Measurements from ENCODE around the gene MRPL49.
"Not testable (repeated sequence)": the region's sequence is repeated elsewhere in the genome, so short reads cannot be mapped to it uniquely, and the experiment has no call there.

MRPL49 gene

DNA sequence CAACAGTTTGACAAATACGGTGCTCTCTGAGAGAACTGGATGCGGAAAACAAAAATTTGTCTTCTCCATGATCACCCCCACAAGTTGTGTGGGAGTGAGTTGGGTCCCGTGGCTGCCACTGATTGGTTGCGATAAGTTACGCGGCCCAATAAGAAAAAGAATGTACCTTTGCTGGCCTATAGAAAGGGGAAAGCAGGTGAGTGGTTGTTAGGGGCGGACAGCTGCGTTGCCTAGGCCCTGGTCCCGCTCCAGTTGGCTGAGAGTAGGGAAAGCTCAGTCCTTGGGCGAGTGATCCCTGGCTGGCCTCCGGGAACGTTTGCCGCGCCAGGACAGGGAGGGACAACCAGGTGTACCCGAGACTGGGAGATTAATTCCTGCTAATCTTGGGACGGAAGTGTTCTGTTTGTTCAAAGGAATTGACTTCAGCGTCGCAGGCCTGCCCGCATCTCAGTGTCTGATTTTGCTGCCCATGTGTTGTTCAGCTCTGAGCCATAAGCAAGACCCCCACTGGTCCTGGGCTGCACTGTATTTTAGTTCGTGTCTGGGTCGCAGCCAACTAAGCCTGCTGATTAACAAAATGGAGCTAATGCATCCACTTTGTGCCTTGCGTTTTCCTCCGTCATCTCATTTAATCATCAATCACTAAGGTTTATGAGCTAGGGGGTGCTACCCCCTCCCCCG is 13.0 kb downstream of the MRPL49 start:
- DNase-seq = peak; percentile 99

DNA sequence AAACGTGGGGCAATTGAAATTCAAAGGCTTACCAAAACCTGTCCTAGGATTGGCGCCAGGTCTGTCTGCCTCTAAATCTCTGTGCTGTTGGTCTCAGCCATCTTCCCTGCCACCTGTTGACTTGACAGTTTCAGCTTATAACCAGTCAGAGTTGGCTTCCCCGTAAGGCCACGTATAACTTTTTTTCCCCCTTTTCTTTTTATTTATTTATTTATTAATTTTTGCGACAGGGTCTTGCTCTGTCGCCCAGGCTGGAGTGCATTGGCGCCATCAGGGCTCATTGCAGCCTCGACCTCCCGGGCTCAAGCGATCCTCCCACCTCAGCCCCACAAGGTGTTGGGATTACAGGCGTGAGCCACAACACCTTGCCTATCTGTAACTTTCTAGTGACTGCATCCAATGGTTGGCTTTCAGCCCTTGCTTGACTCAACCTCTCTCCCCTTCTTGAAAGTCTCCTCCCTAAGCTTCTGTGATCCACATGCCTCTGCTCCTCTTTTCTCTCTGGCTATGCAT is 13.6 kb downstream of the MRPL49 start:
- no peak for DNase-seq

DNA sequence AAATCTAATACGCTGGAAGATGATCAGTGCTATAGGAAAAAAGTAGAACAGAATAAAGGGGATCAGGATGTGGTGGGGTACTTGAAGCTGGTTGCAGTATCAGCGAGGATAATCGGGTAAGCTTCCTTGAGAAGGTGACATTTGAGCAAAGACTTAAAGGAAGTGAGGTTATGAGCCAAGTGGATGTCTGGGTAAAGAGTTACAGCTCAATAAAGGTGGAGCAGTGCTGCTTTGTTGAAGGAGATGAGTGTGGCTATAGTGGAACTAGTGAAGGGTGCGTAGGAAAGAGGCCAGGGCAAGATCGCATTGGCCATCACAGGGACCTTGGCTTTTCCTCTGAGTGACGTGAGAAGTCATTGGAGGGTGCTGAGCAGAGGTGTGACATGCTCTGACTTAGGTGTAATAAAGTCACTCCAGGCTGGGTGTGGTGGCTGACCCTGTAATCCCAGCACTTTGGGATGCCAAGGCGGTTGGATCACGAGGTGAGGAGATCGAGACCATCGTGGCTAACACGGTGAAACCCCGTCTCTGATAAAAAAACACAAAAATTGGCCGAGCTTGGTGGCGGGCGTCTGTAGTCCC is 14.5 kb downstream of the MRPL49 start:
- DNase-seq = no peak

DNA sequence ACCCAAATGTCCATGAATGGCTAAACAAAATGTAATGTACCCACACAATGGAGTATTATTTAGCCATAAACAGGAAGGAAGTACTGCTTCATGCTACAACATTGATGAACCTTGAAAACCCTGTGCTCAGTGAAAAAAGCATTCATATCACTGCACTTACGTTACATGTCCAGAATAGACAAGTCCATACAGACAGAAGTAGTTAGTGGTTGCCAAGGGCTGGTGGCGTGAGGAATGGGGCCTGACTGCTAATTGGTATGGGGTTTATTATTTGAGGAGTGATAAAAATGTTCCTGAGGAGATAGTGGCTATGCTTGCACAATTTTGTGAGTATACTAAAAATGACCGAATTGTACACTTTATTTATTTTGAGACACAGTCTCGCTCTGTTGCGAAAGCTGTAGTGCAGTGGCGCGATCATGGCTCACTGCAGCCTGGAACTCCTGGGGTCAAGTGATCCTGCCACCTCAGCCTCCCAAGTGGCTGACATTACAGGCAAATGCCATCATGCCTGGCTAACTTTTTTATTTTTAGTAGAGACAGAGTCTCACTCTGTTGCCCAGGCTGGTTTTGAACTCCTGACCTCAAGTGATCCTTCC is 19.9 kb downstream of the MRPL49 start:
- DNase-seq = no peak

DNA sequence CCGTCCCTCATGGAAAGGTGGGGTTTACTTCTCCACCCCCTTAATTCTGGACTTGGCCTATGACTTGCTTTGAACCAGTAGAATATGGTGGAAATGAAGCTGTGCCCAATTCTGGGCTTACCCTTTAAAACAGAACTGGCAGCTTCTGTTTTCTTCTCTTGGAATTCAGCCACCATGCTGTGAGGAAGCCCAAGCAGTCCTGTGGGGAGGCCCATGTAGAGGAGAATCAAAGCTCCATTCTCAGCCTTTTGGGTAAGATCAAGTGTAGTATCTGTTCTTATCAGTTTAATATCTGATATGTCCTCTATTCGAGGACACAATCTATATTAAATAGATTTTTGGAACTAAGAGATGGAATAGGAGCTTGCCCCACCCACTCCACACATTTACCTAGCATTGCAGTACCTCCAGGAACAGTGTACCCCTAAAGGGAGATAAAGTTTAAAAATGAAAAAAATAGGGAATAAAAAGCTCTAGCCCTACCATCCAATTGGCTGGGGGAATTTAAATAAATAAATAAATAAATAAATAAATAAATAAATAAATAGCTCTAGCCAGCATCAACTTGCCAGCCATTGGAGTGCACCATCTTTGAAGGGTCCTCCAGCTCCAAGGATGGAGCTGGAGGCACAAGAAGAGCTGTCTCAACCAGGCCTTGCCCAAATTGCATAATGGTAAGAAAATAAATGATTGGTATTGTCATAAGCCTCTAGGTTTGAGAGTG is 25.4 kb downstream of the MRPL49 start:
- DNase-seq = no peak

DNA sequence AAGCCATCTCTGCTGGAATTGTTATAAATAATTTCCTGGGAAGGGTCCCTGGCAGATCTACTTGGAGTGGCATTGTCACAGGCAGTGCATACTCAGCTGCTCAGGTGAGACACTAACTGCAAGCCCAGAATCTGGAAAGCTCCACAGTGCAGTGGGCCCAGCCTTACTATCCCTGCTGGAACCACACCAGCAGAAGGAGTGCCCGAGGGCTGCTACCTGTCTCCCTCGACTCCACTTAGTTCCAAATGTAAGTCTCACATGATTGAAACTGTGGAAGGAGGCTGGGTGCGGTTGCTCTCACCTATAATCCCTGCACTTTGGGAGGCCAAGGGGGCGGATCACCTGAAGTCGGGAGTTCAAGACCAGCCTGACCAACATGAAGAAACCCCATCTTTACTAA is 26.5 kb downstream of the MRPL49 start:
- DNase-seq = no peak

DNA sequence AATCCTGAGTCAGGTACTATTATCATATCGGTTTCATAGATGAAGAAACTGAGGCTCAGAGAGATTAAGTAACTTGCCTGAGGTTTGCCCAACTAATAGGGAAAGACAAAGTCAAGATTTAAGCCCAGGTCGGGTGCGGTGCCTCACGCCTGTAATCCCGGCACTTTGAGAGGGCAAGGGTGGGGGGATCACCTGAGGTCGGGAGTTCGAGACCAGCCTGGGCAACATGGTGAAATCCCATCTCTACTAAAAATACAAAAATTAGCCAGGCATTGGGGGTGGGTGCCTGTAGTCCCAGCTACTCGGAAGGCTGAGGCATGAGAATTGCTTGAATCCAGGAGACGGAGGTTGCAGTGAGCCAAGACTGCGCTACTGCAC is 28.0 kb downstream of the MRPL49 start:
- DNase-seq = not testable (repeated sequence)

DNA sequence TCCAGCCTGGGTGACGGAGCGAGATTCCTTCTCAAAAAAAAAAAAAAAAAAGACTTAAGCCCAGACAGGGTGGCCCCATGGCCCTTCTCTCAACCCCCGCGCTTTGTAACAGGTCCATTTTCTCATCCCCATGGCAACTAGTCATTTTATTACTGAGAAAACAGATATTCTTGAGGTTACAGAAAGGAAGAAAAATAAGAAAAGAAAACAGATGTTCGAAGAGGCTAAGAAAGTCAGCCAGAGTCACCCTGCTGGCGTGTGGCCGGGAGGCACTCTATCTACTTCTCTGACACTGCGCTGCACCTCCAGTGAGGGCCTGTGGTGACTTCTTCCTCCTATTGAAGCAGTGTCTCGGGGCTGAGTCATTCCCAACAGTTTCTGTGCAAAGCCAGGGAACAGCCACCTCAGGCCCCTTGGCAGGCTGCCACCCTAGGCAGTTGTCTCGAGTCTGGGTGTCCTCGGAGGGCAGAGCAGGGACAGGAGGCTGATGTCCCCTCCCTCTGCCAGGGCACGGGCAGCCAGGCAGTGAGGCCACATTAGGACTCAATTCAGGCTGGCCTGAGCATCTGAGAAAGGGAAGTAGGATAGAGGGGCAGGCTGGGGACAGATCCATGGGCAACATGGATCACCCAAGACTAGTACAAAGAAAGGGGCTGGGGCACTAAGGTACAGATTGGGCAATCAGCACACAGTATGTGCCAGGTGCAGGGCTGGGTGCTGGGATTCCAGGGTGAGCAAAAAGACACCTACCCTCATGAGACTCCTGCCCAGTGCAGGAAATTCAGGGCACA is 28.6 kb downstream of the MRPL49 start:
- peak; percentile 98 for DNase-seq

DNA sequence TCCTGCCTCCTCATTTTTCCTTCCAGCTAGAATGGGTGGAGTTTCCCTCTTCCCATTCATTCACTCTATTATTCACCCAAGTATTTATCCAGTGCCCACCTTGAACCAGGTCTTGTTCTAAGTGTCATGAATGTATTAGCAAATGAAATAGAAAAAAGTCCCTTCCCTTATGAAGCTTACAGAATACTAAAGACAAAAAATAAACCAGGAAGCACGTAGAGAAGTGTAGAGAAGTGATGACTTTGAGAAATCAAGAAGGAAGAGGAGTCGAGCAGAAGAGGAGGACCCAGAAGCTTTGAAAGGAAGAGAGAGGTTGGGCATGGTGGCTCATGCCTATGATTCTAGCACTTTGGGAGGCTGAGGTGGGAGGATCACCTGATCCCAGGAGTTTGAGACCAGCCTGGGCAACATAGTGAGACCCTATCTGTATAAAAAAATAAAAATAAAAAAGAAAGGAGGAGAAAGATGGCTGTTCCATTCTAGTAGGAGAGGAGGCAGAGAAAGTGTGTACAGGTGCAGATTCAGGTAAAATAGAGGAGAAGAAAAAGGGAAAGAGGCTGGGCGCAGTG is 29.3 kb downstream of the MRPL49 start:
- DNase-seq = no peak

DNA sequence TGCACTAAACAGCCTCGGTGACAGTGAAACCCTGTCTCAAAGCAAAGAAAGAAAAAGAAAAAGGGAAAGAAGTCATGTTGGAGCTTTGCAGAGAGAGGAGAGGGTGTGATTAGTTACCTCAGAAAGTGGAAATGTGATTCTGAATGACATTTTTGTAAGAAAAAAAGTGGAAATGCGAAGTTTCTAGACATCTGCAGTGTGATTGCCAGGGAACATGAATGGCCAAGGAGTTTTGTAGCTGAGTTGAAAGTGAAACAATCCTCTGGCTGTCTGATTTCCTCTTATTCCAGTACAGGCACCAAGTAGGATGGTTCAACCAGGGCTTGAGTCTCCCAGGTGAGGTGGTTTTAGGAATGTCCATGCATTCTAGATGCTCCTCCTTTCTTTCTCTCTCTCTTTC is 30.0 kb downstream of the MRPL49 start:
- DNase-seq = no peak

DNA sequence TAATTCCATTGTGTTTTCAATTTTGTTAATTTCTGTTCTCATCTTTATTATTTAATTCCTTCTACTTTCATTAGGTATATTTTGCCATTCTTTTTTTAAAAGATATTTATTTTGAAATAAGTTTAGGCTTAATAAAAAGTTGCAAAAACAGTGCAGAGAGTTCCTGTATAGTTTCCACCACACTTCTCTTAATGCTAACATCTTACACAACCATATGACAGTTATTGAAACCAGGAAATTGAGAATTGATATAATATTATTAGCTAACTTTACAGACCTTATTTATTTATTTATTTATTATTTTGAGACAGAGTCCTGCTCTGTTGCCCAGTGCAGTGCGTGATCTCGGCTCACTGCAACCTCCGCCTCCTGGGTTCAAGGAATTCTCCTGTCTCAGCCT is 34.1 kb downstream of the MRPL49 start:
- DNase-seq = no peak

DNA sequence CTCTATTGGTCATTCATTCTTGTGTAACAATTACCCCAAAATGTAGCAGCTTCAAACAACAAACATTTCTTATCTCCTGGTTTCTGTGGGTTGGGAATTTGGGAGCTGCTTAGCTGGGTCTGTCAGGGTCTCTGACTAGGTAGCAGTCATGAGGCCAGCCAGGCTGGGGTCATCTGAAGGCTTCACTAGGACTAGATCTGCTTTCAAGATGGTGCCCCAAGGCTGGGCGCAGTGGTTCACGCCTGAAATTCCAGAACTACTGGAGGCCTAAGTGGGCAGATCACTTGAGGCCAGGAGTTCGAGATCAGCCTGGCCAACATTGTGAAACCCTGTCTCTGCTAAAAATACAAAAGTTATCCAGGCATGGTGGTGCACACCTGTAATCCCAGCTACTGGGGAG is 34.8 kb downstream of the MRPL49 start:
- no peak for DNase-seq

DNA sequence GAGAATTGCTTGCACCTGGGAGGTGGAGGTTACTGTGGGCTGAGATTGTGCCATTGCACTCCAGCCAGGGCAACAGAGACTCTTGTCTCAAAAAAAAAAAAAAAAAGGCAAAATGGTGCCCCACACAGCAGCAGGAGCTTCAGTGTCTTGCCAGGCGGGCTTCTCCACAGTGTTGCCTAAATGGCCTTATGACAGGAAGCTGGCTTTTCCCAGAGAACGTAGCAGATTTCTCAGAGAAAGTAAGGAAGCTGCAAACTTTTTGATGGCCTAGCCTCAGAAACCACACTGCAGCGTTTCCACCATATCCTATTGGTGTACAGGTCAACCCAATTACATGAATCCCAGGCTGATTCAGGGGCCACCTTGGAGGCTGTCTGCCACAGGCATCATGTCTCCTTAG is 35.2 kb downstream of the MRPL49 start:
- DNase-seq = no peak

DNA sequence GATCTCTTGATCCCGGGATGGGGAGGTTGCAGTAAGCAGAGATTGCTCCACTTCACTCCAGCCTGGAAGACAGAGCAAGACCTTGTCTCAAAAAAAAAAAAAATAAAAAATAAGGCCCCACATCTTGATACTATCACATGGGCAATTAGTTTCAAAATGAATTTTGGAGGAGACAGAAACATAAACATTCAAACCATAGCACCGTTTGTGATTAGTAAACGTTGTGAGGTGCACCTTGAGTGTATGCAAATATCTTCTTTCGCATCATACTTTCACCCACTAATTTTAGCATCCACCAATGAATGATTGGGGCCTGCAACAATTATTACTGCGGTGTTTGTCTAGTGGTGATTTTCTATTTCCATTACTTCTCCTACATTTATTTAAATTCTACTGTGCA is 36.9 kb downstream of the MRPL49 start:
- no peak for DNase-seq

DNA sequence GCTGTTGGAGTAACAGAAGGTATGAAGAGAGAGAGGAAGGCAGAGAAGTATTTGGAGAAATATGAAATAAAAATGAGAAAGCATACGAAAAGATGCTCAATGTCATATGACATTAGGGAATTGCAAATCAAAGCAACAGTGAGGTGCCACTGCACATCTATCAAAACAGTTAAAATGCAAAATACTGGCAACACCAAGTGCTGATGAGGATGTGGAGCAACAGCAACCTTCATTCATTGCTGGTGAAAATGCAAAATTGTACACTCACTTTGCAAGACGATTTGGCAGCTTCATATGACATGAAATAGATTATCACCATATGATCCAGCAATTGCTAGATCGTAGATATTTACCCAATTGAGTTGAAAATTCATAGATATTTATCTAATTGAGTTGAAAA is 38.5 kb downstream of the MRPL49 start:
- DNase-seq = no peak

DNA sequence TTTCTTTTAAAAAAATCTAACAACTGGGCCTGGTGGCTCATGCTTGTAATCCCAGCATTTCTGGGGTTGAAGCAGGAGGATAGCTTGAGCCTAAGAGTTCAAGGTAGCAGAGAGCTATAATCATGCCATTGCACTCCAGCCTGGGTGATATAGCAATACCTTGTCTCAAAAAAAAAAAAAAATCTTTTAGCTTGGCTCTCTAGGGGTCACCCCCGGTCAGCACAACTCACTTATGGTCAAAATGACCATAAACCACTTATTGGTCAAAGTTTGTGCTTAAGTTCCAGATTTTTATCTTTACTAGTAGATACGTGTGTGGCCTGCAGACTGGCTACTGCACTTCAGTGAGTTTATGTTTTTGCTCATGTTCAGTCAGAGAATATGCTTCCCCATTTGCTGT is 41.6 kb downstream of the MRPL49 start:
- DNase-seq = no peak

DNA sequence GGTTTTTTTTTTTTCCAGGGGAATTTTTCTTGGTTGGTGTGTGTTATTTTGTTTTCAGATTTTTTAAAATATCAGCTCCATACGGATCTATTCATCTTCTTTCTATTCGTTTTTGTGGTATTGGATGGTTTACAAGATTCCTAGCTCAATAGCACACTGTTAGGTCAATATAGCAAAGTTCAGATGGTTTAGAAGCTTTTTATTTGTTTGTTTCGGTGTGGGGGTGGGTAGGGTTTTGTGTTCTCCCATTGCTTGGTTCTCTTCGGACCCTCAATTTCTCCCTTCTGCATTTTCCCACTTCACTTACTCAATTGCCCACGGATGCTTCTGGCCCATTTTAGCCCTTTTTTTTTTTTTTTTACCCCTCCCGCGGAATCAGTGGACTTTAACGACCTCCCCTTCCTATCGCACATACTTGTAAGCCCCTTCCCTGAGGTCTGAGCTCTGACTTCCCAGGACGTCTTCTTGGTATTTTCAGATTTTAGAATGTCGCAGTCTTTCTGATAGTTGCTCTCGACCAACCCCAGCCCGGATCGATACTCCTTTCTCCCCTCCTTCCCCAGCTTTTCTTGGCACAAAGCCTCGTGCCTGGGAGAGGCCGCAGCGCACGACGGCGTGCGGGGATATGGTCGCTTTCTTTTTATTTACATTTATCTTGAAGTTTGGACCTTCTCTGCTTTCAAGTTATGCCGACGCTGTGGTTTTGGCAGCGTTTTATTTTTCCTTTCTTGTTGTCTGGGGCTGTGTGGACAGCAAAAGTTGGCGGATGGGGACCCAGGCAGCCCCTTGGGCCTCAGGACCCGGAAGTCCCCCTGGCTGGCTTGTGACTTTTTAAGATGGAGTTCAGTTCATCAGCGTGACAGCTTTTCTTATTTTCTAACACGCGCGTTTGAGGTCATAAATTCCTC is 43.5 kb downstream of the MRPL49 start:
- no peak for DNase-seq

DNA sequence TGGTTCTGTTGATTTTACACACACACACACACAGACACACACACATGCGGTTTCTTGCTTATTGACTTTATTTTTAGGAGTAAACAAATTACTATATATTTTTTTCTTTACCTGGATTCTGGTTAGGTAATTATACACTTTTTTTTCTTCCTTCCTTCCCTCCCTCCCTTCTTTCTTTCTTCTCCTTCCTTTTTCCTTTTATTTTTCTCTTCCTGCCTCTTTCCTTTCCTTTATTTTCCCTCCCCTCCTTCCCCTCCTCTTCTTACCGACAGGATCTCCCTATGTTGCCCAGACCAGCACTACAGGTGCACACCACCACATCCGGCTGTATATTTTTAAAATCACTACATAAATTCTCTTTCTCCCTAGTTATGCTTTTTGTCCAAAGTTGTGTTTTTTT is 44.8 kb downstream of the MRPL49 start:
- no peak for DNase-seq

DNA sequence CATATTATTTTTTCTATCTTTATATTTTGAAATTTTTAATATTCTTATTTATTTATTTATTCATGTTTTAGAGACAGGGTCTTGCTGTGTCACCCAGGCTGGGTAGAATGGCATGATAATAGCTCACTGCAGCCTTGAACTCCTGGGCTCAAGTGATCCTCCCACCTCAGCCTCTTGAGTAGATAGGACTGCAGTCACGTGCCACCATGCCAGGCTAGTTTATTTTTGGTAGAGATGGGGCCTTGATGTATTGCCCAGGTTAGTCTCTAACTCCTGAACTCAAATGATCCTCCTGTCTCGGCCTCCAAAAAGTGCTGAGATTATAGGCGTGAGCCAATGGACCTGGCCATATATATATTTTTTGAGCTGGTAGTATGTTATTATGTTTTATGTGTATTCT is 45.5 kb downstream of the MRPL49 start:
- no peak for DNase-seq

DNA sequence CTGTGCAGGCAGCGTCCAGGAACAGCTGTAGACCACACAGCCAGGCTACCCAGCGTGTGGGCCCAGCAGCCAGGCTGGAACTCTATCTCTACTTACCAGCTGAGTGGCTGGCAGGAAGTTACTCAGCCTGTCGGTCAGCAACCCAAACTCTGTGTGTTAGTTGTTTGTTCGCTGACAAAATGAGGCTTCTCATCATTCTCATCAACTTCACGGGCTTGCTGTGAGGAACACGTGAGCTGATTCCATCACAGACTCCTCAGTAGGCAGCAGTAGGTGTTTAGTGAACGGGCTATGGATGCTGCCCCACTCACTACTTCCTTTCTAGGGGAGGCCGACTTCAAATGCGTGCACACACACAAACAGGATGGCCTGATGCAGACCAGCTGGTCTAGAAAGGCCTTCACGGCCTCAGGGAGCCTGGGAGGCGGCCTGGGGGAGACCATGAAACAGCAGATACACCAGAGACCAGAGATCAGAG is 47.1 kb downstream of the MRPL49 start:
- DNase-seq = peak; percentile 97

DNA sequence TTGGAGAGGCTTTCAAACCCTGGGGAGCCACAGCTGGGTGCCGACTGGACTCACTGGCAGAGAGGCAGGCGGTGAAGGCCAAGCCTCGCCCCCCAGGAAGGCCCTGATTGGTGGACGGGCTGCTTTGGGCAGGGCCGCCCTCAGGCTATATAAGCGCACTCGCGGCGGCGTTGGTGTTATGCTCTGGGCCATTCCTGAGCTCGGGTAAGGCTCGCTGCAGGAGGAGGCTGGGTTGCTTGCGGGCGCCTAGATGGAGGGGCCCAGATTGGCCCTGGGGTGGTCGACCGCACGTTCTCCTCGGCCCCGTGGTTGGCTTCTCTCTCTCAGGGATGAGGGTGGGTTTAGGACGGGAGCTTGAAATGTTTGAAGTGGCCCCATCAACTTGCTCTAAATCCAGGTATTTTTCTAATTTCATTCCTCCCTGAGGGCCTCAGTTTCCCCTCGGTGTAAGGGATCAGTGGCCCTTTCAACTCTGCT is 48.0 kb downstream of the MRPL49 start, which contains the start of gene SPDYC:
Gene SPDYC (plus strand): TSS at position 176 of the 477 bp plus-strand sequence. CDS start 1,125 bp downstream, outside the sequence.
- DNase-seq = peak; percentile 67

Data from hematopoietic multipotent progenitor cell treated with erythropoietin and hydrocortisone succinate and interleukin-3 and kit ligand, for 6 days (in vitro differentiated cells).